HG02981 (cell line): Measurements from ENCODE around the gene AMER1.

Experiments used
- ATAC-seq: cut with Tn5 transposase; IDR thresholded peaks from one replicate; pipeline ENCODE4 v1.9.1; 2021; ENCODE audit warnings: mild to moderate bottlenecking, moderate library complexity; ENCODE audit not compliant: unreplicated experiment

Gene AMER1

GRCh38 chrX:64186974-64187761 is 18.3 kb downstream of the AMER1 start:
- no peak for ATAC-seq

GRCh38 chrX:64184396-64184795 is 21.1 kb downstream of the AMER1 start:
- no peak for ATAC-seq

DNA sequence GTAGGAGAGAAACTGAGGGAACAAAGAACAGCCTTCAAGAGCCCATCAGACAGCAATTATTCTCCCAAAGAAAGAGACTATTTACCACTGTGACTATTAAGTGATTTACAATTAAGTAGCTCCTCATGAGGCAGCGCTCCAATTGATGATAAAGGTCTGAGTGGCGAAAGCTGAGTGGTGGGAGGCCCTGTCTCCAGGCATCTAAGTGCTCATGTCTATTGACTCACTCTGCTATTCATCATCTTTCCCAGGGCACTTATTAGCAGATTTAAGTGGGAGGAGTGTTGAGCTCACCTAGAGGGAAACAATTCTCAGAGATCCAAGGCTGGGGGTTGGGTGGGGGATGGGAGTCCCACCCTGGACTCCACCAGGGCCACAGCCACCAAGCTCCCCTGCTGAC is 23.3 kb downstream of the AMER1 start:
- no peak for ATAC-seq

- ATAC-seq, result no peak
Measured at GRCh38 chrX:64176876-64177275, 28.6 kb downstream of the AMER1 start.

- peak; percentile 51 for ATAC-seq
Measured at GRCh38 chrX:64169988-64170387, 35.5 kb downstream of the AMER1 start.

DNA sequence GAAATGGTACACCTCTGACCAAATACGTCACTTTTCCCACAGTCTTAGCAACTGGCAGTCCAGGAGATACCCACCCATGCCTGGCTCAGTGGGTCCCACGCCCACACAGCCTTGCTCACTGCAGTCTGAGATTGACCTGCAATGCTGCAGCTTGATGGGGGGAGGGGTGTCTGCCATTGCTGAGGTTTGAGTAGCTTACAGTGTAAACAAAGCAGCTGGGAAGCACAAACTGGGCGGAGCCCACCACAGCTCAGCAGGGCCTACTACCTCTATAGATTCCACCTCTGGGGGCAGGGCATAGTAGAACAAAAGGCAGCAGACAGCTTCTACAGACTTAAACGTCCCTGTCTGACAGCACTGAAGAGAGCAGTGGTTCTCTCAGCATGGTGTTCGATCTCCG is 52.7 kb downstream of the AMER1 start:
- no peak for ATAC-seq

DNA sequence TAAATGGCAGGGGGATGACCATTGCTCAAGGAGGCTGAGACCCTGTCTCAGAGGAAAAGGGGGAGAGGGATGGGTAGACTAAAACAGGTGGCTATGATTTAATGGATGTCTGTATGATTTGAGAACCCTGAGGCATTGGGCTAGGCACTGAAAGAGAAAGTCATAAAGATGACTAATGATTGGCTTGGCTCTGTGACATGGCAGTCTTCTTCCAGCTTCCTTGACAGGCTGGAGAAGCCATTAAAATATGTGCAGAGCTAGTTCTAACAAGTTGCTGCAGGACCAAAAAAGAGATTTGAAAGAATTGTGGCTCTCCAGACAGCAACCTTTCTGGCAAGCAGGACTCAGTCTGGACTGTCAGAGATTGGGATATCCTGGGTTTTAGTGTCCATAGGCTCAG is 53.6 kb downstream of the AMER1 start:
- no peak for ATAC-seq

GRCh38 chrX:64150775-64151174 is 54.7 kb downstream of the AMER1 start:
- no peak for ATAC-seq
